Body of pancreas (tissue), 4 donors: ENCODE measurements around the gene RNF133.

Source experiments
- POLR2A ChIP-seq, 3 donors: fragments of 450-650 bp; IDR thresholded peaks; one replicate each; pipeline ENCODE4 v1.6.1; 2016; ENCODE audit warnings: antibody characterized with exemption in 3 of 3, mild to moderate bottlenecking in 2 of 3
- TF ChIP-seq, protein P1 (sequence below), 7 experiments: fragments of 450-650 bp in 4 of 7; fragments of 200-600 bp in 3 of 7; sonication (generic) in 3 of 7; IDR thresholded peaks; one replicate each; pipeline ENCODE4 v1.5.1; 2016 to 2019; ENCODE audit warnings: antibody characterized with exemption in 7 of 7

DNA sequence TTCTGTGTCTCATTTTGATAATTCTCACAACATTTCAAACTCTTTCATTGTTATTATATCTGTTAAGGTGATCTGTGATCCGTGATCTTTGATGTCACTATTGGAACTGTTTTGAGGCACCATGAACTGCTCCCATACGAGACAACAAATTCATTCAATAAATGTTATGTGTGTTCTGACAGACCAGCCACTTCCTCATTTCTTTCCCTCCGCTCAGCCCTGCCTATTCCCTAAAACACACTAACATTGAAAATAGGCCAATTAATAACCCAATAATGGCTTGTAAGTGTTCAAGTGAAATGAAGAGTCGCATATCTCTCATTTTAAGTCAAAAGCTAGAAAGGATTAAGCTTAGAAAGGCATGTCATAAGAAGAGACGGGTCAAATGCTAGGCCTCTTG is 45.2 kb downstream of the RNF133 start:
- TF ChIP-seq, protein P1, sequence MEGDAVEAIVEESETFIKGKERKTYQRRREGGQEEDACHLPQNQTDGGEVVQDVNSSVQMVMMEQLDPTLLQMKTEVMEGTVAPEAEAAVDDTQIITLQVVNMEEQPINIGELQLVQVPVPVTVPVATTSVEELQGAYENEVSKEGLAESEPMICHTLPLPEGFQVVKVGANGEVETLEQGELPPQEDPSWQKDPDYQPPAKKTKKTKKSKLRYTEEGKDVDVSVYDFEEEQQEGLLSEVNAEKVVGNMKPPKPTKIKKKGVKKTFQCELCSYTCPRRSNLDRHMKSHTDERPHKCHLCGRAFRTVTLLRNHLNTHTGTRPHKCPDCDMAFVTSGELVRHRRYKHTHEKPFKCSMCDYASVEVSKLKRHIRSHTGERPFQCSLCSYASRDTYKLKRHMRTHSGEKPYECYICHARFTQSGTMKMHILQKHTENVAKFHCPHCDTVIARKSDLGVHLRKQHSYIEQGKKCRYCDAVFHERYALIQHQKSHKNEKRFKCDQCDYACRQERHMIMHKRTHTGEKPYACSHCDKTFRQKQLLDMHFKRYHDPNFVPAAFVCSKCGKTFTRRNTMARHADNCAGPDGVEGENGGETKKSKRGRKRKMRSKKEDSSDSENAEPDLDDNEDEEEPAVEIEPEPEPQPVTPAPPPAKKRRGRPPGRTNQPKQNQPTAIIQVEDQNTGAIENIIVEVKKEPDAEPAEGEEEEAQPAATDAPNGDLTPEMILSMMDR (IDR thresholded peaks at IDR 0.05): no peak
- TF ChIP-seq POLR2A (IDR thresholded peaks at IDR 0.05): no peak
